ENCODE measurements around the gene VIPAS39.

The VIPAS39 gene

DNA sequence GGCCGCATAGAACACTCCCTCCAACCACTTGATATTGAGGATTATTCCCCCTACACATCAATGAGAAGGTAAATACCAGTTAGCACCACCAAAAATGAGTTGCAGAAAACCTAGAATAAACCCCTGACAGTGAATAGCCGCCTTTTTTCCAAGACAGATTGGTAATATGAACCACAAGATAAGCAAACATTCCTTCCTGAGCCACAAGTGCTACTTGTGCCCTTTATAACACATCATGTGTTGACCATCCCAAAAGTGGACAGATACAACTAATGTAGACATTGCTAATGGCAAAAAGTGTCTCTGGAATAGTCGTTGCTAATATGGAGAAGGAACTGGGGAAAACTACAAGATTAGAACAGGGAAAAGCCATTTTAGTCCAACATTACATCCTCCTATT lies 51.3 kb downstream of the VIPAS39 start:
- DNase-seq (ENCODE audit: low spot score): no peak

DNA sequence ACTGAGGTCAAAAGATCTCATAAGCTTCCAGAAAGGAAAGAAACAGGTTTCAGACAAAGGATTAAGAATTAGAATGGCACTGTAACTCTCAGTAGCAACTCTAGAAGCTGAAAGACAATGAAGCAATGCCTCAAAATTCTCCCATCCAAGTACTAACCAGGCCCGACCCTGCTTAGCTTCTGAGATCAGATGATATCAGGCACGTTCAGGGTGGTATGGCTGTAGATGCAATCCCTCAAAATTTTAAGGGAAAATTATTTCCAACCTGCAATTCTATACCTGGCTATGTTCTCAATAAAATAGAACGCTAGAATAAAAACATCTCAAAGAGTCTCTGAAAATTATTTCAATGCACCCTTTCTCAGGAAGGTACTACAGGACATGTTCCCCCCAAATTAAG lies 53.6 kb downstream of the VIPAS39 start:
- no peak for DNase-seq (ENCODE audit: low spot score)

DNA sequence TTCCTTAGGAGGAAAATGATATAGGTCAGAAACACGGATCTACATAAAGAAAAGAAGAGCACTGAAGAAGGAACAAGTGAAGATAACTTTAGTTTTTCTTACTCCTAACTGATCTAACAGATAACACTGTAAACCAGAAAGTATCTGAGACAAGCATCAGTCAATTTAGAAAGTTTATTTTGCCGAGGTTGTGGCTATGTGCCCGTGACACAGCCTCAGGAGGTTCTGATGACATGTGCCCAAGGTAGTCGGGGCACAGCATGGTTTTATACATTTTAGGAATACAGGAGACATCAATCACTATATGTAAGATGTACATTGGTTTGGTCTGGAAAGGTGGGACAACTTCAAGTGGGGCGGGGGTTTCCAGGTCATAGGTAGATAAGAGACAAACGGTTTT lies 57.2 kb downstream of the VIPAS39 start:
- DNase-seq (ENCODE audit: low spot score): no peak

DNA sequence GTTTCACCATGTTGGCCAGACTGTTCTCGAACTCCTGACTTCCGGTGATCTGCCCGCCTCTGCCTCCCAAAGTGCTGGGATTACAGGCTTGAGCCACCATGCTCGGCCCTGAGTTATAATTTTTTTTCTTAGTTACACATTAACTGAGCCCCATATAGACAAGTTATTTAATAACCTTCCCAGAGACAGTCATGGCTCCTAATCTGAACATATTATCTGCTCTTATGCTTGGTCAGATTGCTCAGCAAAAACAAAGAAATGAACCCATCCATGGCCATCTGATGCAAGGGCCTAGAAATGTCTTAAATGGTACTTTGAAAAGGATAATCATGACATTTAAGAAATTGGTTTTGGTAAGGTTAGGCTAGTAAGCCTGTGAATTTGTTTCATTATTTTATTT lies 67.2 kb downstream of the VIPAS39 start:
- DNase-seq (ENCODE audit: low spot score): no peak

DNA sequence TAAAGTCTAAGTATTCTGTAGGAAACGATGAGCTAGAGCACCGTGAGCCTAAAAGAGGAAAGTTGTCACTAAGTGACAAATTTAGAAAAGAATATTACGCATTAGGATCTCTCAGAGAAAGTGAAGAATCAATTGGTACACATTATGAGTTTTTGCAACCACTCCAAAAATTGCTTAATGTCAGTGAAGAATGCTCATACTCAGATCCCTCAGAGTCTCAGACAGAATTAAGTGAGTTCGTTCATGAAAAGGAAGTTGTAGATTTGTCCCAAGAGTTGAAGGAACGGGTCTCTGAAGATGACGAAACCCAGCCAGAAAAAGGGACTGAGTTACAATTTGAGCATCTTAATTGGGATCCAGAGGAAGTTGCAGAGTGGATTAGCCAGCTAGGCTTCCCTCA lies 78.7 kb downstream of the VIPAS39 start:
- no peak for DNase-seq (ENCODE audit: low spot score)

DNA sequence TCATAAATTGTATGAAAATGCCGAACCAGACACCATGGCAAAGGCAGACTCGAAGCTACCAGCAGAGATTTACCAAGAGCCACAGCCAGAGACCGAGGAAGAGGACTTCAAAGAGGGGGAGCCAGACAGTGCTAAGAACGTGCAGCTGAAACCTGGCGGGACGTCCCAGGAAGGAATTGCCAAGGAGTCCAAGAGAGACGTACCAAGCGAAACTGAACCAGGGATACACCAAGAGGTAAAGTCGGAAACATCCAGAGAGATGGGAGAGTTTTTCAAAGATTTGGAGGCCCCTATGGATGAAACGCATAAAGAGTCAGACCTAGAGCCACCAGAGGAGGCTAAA lies 79.9 kb downstream of the VIPAS39 start:
- DNase-seq (ENCODE audit: low spot score): no peak

DNA sequence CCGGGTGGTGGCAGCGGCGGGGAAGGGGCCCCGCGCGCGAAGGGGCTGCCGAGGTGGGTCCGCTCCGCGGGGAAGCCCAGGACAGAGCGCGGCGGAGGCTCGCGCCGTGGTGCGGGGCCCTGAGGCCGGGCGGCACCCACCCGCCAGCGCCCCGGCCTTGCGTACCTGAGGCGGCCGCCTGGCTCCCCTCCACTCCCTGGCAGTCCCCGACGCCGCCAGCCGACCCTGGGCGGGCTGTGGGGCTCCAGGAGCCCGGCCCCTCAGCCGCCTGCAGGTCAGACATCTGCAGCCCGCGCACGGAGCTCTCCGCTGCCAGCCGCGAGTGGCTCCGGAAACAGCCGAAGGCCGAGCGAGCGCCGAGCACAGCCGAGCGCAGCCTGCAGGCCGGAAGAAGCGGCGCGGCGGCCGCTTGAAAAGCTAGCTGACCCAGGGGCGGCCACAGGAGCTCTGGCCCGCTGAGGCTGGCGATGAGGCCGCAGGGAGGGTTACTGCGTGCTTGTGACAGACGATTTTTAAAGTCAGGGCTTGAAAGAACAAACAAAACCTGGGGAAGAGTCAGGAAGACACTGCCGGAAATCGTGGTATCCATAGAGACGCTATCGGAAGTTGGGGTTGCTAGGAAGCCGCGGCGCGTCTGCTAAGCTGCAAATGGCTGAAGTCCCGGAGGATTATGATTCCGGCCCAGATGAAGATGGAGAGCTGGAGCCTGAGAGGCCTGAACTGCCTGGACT lies 80.5 kb downstream of the VIPAS39 start, which contains the start of the genes SAMD15 and TMED8:
Gene SAMD15, plus strand, starts transcription at position 609 of the 731 bp plus-strand sequence. Its CDS starts 40 bp downstream, at position 649.
Gene TMED8, minus strand, starts transcription at position 324 of the 731 bp plus-strand sequence. Its CDS starts 41 bp downstream, at position 283.
- DNase-seq (ENCODE audit: low spot score): peak; percentile 76

Measured in HuH-7 (cell line).